GM21825 (cell line): ENCODE results near the gene ALK.

Source experiments
- ATAC-seq: cut with Tn5 transposase; IDR thresholded peaks from one replicate; pipeline ENCODE4 v1.9.1; 2021; ENCODE audit warnings: mild to moderate bottlenecking, moderate library complexity; ENCODE audit not compliant: unreplicated experiment

ALK gene

GRCh38 chr2:29799628-29800027, 121.8 kb downstream of the ALK start:
- no peak for ATAC-seq

GRCh38 chr2:29797916-29798315, 123.5 kb downstream of the ALK start:
- ATAC-seq, result no peak

- ATAC-seq, result no peak
These were observed 124.9 kb downstream of the ALK start for GRCh38 chr2:29796446-29796845.

- ATAC-seq, result no peak
These were observed 131.4 kb downstream of the ALK start for GRCh38 chr2:29789911-29790485.

DNA sequence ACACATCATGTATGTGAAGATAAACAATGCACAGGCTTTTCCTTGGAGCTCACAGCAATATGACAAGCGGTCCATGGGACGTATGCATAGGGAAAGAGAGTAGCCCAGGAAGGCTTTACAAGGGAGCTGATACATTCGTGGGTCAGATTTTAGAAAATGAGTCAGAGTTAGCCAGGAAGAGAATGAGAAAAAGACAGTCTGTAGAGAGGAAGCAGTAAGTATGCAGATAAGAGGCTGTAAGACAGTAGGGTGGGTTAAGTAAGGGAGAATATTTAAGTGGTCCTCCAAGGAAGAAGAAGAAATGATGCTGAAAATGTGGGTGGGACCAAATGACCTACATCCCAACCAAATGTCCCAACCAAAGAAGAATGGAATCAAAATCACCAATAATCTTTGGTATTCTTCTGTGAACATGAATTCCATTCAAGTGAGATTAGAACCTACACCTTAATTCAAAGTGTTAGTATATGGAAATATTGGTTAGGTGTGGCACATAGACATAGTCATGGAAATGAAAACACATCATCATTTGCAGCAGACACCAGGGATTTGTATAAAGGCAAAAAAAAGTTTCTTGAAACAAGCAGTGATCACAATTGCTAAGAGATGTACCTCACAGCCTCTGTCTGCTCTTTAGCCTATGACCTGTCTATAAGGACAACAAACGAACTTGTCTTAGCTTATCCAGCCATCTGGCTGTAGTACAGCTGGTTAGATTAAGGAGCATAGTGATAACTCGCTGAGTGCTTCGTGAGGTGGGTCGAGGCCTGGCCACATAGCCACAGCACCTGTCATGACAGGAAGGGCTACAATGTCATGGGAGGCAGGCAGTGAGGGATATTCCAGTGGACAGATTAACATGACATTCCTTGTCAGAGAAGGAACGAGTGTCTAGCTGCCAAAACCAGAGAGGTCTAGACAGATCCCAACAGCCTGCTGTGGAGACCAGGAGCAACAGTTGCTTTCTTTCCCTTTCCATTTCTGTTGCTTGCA, 133.6 kb downstream of the ALK start:
- no peak for ATAC-seq

GRCh38 chr2:29786361-29786760, 135.0 kb downstream of the ALK start:
- ATAC-seq, result no peak

- no peak for ATAC-seq
These were observed 137.7 kb downstream of the ALK start for GRCh38 chr2:29783666-29784065.

- ATAC-seq, result no peak
These were observed 138.6 kb downstream of the ALK start for GRCh38 chr2:29782549-29783458.

DNA sequence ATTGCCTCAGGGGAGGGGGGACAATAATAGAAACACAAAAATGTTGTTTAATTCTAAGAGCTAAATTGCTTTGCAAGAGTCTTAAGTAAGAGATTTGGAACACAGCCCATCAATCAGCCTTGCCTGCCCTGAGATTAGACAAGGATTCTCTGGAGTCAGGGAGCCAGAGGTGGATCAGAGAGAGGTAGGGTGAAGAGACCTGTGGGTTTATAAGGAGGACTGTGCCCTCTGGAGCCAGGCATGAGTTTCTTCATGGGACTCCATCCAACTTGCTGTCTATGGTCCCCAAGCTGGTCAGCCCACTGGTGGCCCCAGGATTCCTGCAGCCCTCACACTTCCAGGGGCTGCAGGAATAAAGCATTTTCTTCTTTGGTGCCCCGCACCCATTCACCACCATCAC, 139.3 kb downstream of the ALK start:
- ATAC-seq, result no peak

GRCh38 chr2:29780906-29781305, 140.5 kb downstream of the ALK start:
- no peak for ATAC-seq

GRCh38 chr2:29777161-29777560, 144.2 kb downstream of the ALK start:
- no peak for ATAC-seq

GRCh38 chr2:29776406-29776805, 145.0 kb downstream of the ALK start:
- ATAC-seq, result no peak

DNA sequence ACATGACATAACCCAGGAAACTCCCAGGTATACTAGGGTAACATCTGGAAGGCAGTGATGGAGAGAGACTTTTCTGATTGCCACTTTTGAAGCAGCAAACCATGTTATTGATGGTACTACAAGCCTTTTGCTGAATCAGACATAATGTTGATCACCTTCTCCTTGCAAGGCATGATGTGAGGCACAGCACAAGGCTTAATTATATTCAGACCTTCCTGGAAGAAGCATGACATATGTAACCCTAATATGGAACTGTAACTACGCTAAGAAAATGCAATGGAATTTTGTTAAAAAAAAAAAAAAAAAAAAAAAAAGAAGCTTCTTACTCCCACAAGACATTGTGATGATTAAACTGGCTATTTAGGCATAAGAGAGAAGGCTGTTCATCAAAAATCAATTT, 145.4 kb downstream of the ALK start:
- no peak for ATAC-seq

- ATAC-seq, result no peak
These were observed 146.8 kb downstream of the ALK start for GRCh38 chr2:29774624-29775023.

DNA sequence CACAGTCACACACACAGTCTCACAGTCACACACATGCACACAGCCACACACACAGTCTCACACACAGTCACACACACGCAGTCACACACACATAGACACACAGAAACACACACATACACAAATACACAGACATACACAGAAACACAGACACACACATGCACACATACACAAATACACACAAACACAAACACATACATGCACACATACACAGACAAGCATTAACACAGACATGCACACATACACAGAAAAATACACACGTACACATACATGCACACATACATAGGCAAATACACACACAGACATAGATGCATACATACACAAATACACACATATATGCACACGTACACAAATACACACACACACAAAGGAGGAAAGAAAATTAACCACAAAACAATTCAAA, 150.5 kb downstream of the ALK start:
- no peak for ATAC-seq

- no peak for ATAC-seq
These were observed 151.5 kb downstream of the ALK start for GRCh38 chr2:29769847-29770246.

GRCh38 chr2:29767606-29768335, 153.6 kb downstream of the ALK start:
- no peak for ATAC-seq

DNA sequence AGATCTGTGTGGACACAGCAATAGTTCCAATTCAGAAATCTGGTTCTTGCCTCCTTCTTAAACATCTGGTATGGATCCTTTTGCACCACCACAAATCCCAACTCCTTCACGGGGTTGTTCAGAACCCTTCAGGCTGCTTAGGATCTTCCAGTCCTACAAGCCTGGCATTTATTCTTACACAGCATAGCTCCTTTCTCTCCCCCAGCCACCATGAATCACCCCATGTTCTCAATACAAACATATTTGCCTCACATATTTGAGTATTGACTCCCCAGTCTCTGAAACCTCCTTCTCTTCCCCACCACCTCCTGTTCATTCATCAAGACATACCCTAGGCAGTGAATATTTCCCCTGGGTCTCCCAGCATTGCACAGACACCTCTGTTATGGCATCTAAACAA, 155.2 kb downstream of the ALK start:
- ATAC-seq, result no peak

DNA sequence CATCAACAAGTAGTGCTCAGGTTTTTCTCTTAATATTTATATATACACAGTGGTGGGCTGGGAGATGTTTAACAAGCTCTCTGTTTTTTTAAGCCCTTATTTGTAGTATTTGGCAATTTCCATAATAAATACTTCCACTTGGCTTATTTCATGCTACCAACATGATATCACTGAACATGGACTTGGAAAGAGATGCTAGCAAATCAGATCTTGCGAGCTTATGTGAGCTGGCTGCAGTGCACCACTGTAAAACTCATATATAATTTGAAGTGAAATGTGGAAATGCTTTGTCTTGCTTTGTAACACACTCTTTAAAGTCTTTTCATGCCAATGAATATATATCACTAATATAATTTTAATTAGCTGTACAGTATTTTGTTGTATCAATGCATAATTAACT, 155.7 kb downstream of the ALK start:
- no peak for ATAC-seq

DNA sequence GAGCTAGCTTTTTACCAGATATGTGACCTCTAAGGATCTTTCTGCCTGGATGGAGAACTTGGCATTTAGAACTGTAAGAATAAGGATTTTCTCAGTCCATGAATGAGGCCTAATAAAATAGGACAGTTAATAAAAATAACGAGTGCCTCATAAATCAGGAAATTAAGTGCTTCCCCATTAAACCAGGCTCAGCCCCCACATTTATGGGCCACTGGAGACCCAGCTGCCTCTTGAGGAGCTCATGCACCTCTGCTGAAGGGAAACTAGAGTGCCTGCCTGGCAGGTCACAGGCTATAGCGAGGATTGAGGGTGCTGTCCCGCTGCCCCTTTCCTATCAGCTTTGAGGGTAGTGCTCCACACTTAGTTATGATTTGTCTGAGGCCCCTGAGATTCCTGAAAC, 158.0 kb downstream of the ALK start:
- no peak for ATAC-seq

DNA sequence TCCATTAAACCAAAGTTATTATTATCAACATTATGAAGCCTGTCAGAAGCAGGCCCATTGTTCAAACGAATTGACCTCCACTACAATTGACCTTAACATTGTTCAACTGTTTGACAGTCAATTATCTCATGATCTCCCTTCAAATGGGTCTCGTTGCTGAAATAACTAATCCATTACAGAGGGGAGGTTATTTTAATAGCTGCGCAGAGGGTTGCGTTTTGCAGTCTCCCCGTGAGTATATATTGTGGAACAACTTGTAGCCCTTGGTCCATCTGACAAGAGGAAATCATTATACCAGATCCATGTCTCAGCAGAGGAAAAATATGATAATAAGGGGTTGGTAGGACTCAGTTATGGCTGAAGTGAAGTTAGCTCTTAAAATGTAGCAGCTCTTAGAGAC, 159.1 kb downstream of the ALK start:
- ATAC-seq, result no peak
